SK-MEL-5 (cell line): ENCODE measurements around the gene ABCC1. TPM values are rescaled to one million over a fixed set of nuclear protein-coding genes. Genes with fewer than 3 reads are reported as not detected.

ENCODE experiments used
- DNase-seq: peaks from one replicate; pipeline ENCODE4 v3.0.0-alpha.2; 2016; ENCODE audit warnings: low read depth, low spot score
- in situ Hi-C: cut with HindIII; loops from 2 replicates; pipeline ENCODE4 v1.10.0; 2016; ENCODE audit warnings: low sequenced_read_pairs, high pct_unique_total_duplicates, low pct_unique_long_range_greater_than_20kb
- total RNA-seq: library from RNA; depleted of rRNA; stranded (reverse); fragments of >200 nt; shearing (Covaris generic); gene quantifications from 2 replicates; pipeline ENCODE4 v1.2.3, GENCODE V29; 2014

ABCC1 gene
- total RNA-seq, 1 experiment from 2014 or later = 7.2 TPM

- in situ Hi-C loops = no loop called here
- DNase-seq = no peak
Observed at GRCh38 chr16:16076423-16076813, 127.0 kb downstream of the ABCC1 start.

DNA sequence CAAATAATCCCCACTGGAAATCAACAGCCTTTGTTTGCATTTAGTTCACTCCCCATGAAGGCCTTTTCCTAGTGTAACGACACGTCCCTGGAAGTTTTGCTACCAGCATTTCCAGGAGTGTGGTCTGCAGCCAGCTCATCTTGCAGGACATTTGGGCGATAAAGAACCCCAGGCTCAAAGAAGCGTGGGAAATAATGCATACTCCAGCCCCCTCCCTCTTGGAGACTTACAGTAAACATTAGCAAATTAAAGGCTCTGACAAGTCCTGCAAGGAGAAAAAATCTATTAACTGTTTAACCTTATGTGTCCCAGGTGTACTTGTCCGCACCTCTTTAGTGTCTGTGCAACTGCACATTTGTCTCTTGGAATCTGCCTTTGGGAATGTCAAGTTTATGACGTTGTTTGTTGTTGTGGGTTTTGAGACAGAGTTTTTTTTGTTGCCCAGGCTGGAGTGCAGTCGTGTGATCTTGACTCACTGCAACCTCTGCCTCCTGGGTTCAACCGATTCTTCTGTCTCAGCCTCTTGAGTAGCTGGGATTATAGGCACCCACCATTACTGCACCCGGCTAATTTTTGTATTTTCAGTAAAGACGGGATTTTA, 131.1 kb downstream of the ABCC1 start:
- peak; percentile 80 for DNase-seq
- in situ Hi-C loops = no loop called here

GRCh38 chr16:16081141-16081540, 131.7 kb downstream of the ABCC1 start:
- DNase-seq = no peak
- in situ Hi-C loops = no loop called here

DNA sequence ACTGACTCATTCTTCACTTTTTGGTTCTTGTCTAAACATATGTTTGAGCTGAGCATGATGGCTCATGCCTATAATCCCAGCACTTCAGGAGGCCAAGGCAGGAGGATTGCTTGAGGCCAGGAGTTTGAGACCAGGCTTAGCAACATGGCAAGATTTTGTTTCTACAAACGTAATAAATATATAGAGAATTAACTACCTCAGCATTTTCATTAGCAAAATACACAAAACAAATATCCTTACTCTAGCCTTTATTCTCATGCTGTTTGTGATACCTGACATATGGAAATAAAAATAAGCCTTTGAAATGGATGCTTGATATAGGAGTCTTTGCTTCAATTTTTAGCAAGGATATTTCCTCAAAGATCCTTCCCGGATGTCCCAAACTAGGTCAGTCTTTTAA, 132.8 kb downstream of the ABCC1 start:
- no peak for DNase-seq
- in situ Hi-C loops = no loop called here

DNA sequence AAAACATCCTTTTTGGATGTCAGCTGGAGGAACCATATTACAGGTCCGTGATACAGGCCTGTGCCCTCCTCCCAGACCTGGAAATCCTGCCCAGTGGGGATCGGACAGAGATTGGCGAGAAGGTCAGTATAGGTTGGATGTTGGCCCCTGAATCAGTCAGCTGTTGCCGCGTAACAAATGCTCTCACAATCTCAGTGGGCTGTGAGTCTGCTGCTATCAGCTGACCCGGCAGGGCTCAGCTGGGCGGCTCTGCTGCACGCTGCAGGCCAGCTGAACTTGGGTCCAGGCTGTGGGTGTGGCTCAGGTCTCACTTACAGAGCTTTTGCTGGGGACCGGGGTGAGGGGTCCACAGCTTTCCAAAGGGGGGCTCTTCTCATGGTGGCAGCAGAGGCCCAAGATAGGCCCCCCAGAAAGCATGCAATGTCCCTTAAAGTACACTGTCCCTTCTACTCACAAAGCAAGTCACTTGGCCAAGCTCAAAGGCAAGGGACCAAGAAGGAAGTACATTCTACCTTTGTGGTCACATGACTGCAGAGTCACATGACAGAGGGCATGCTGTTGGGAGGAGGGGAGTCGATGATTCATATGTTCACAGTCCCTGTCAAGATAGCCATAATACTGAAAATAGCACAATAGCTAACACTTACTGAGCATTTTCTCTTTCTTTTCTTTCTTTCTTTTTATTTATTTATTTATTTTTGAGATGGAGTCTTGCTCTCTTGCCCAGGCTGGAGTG, 134.2 kb downstream of the ABCC1 start:
- no peak for DNase-seq
- in situ Hi-C loops = no loop called here

DNA sequence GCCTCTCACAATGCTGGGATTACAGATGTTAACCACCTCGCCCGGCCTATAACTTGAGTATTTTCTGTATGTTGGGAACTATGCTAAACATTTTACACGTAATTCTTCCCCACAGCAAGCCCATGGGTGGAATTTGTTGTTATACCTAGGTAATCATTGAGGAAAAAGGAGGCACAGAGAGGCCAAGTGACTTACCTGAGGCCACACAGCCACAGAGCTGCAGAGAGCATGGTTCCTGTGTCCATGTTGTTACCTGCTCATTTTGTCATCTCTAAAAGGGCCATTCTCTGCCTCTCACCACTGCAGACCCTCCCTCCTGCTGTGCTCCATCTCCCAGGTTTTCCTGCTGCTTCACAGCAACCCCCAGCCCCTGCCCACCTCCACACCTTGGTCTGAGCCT, 135.5 kb downstream of the ABCC1 start:
- DNase-seq = no peak
- in situ Hi-C loops = no loop called here

DNA sequence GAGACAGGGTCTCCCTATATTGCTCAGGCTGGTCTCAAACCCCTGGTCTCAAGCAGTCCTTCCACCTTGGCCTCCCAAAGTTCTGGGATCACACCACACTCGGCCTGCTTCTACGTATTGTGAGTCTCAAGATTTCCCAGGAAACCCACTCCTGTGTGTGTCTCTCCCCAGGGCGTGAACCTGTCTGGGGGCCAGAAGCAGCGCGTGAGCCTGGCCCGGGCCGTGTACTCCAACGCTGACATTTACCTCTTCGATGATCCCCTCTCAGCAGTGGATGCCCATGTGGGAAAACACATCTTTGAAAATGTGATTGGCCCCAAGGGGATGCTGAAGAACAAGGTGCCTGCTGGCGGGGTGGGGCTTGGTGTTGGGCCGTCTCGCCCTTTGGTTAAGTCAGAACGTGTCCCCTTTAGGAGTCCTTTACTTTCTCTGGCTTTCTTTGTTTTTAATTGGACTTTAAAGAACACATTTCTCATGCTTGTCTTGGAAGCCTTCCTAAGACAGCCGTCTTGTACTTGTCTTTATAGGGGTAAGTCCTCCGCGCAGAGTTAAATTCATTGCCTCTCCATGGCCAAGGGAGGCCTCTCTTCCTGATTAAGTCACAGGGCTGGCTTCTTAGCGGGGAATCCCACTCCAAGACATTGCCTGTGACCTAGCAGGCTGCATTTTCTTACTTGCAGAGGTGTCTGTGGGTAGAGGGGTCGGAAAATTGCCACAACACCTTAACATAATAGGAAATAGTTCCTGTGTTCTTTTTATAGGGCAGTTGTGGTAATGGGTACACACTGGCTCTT, 137.4 kb downstream of the ABCC1 start:
- no peak for DNase-seq
- in situ Hi-C loops = no loop called here

DNA sequence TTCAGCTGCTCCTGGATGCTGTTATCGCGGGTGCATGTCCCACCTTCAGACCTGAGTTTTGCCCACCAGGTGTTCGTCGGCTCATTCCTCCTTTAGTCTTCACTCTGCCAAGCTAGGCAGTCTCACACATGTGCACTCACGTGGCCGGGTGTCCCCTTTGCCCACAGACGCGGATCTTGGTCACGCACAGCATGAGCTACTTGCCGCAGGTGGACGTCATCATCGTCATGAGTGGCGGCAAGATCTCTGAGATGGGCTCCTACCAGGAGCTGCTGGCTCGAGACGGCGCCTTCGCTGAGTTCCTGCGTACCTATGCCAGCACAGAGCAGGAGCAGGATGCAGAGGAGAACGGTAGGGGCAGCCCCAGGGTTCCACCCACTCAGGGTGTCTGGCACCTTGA, 140.8 kb downstream of the ABCC1 start:
- in situ Hi-C loops = no loop called here

GRCh38 chr16:16092925-16093627, 143.7 kb downstream of the ABCC1 start:
- no peak for DNase-seq
- in situ Hi-C loops = no loop called here

More for the DNA sequence above, 140.8 kb downstream of the ABCC1 start:
- DNase-seq = no peak

- no peak for DNase-seq
- in situ Hi-C loops = no loop called here
Observed at GRCh38 chr16:16093628-16094332, 144.4 kb downstream of the ABCC1 start.

DNA sequence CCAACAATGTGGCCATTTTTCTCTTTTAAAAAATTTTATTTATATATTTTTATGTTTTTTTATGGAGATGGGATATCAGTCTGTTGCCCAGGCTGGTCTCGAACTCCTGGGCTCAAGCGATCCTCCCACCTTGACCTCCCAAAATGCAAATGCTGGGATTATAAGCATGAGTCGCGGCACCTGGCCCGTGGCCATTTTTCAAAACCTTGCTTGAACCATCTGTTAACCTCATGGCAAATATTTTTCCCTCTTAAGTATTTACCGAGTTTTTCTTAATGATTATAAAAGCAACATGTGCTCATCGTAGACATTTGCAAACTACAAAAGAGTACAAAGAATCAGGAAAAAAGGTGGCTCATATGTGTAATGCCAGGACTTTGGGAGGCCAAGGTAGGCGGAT, 146.2 kb downstream of the ABCC1 start:
- DNase-seq = no peak
- in situ Hi-C loops = no loop called here

GRCh38 chr16:16096121-16096857, 146.9 kb downstream of the ABCC1 start:
- peak; percentile 14 for DNase-seq
- in situ Hi-C loops = no loop called here

GRCh38 chr16:16096858-16097213, 147.4 kb downstream of the ABCC1 start:
- in situ Hi-C loops = no loop called here
- DNase-seq = no peak

DNA sequence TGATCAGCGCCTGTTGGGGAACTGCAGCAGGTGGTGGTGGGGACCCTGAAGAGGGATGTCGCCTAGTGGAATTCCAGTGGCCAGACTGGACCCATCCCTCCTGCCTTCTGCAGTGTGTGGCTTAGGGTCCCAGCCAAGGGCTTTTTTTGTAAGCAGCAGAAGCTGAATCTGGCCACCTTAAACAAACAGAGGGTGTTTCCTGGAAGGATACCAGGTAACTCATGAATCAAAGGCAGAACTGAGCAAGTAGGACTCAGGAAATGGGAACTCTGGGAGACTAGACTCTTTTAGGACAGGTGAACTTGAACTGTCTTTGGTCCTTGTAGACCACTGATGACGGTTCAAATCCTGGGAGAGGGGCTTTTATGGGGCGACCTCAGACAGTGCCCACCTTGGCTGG, 149.9 kb downstream of the ABCC1 start:
- in situ Hi-C loops = no loop called here
- DNase-seq = no peak

DNA sequence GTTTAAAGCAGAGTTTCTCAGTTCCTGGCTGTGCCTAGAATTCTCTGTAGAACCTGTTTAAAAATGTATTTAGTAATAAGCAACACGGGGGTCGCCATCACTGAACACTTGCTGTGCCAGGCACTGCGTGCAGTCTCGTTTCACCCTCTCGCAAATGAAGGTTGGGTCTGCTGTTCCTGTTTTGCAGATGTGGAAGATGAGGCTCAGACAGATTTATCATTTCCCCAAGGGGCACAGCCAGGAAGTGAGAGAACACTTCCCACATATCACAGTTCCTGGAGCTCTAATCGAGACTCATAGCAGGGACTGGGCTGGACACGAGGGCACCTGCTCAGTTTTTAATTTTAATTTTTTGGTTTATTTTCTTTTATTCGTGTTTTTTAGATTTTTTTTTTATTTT, 151.2 kb downstream of the ABCC1 start:
- in situ Hi-C loops = no loop called here
- no peak for DNase-seq

GRCh38 chr16:16101585-16101984, 152.2 kb downstream of the ABCC1 start:
- no peak for DNase-seq
- in situ Hi-C loops = no loop called here

DNA sequence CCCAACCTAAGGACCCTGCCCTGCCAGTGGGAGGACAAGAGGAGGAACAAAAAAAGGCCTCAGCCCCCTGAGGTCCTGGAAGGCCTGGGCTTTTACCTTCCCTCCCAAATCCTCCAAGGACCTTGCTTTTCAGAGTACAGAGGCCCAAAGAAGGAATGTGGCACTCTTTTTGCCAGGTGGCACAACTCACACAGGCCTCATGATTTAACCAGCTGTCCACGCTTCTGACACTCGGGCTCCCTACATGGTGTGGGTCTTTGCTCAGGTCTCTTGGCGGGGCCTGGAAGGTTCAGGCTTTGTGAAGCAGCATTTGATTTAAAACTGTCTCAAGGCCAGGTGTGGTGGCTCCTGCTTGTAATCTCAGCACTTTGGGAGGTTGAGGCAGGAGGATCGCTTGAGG, 153.3 kb downstream of the ABCC1 start:
- in situ Hi-C loops = no loop called here
- DNase-seq = no peak
